HG03103 (cell line): ENCODE measurements around the gene ORC6.

Source experiments
- ATAC-seq: cut with Tn5 transposase; IDR thresholded peaks from one replicate; pipeline ENCODE4 v1.9.1; 2021; ENCODE audit warnings: low read depth; ENCODE audit not compliant: unreplicated experiment

Gene ORC6

GRCh38 chr16:46700048-46700447 lies 10.6 kb downstream of the ORC6 start:
- no peak for ATAC-seq

GRCh38 chr16:46701615-46702014 lies 12.2 kb downstream of the ORC6 start:
- no peak for ATAC-seq

GRCh38 chr16:46702030-46702429 lies 12.6 kb downstream of the ORC6 start:
- no peak for ATAC-seq

GRCh38 chr16:46706642-46707041 lies 17.2 kb downstream of the ORC6 start:
- ATAC-seq = no peak

GRCh38 chr16:46709469-46710005 lies 20.1 kb downstream of the ORC6 start:
- ATAC-seq = no peak

GRCh38 chr16:46711106-46712058 lies 21.9 kb downstream of the ORC6 start:
- ATAC-seq = no peak

- no peak for ATAC-seq
Measured at GRCh38 chr16:46712911-46713310, 23.5 kb downstream of the ORC6 start.

- no peak for ATAC-seq
Measured at GRCh38 chr16:46713634-46714033, 24.2 kb downstream of the ORC6 start.

- ATAC-seq = no peak
Measured at GRCh38 chr16:46714797-46715591, 25.5 kb downstream of the ORC6 start.

- ATAC-seq = no peak
Measured at GRCh38 chr16:46715769-46716305, 26.4 kb downstream of the ORC6 start.

GRCh38 chr16:46717692-46718091 lies 28.2 kb downstream of the ORC6 start:
- ATAC-seq = no peak

GRCh38 chr16:46718214-46718613 lies 28.8 kb downstream of the ORC6 start:
- ATAC-seq = no peak

GRCh38 chr16:46719528-46719927 lies 30.1 kb downstream of the ORC6 start:
- no peak for ATAC-seq

GRCh38 chr16:46720619-46721018 lies 31.2 kb downstream of the ORC6 start:
- no peak for ATAC-seq

GRCh38 chr16:46721885-46722284 lies 32.4 kb downstream of the ORC6 start:
- no peak for ATAC-seq

GRCh38 chr16:46727184-46727583 lies 37.7 kb downstream of the ORC6 start:
- ATAC-seq = no peak

GRCh38 chr16:46727630-46728029 lies 38.2 kb downstream of the ORC6 start:
- ATAC-seq = no peak

GRCh38 chr16:46728806-46729205 lies 39.3 kb downstream of the ORC6 start:
- no peak for ATAC-seq

- ATAC-seq = no peak
Measured at GRCh38 chr16:46729326-46729995, 40.0 kb downstream of the ORC6 start.

- no peak for ATAC-seq
Measured at GRCh38 chr16:46730126-46730525, 40.7 kb downstream of the ORC6 start.
